Neural cell (in vitro differentiated cells): ENCODE measurements around the gene UBE2K. TPM values are rescaled to one million over a fixed set of nuclear protein-coding genes. Genes with fewer than 3 reads are reported as not detected.

ENCODE experiments used
- H2AFZ ChIP-seq: fragments of 200-600, 300-800 bp; sonication (generic), shearing (Covaris generic); 2 replicates; pipeline ENCODE4 v1.6.0; 2014; ENCODE audit warnings: low read depth, mild to moderate bottlenecking, antibody characterized with exemption, low read length, moderate library complexity
- H3F3A ChIP-seq: fragments of 200-600 bp; shearing (Covaris generic); 2 replicates; pipeline ENCODE4 v1.6.1; 2016; ENCODE audit warnings: mild to moderate bottlenecking, moderate library complexity, mixed read lengths, antibody characterized with exemption, low read length; ENCODE audit not compliant: insufficient read depth, poor library complexity, severe bottlenecking
- H3K27ac ChIP-seq: fragments of 200-600, 300-800 bp; sonication (generic), shearing (Covaris generic); 2 replicates; pipeline ENCODE4 v1.5.1; 2014; ENCODE audit warnings: mild to moderate bottlenecking, low read length, moderate library complexity
- H3K27me3 ChIP-seq: fragments of 300-800, 200-600 bp; sonication (generic), shearing (Covaris generic); 2 replicates; pipeline ENCODE4 v1.6.0; 2014; ENCODE audit warnings: mild to moderate bottlenecking, low read depth, low read length, moderate library complexity; ENCODE audit not compliant: insufficient read depth
- H3K36me3 ChIP-seq: fragments of 300-800, 200-600 bp; sonication (generic), shearing (Covaris generic); 2 replicates; pipeline ENCODE4 v1.5.1; 2014; ENCODE audit warnings: mild to moderate bottlenecking, antibody characterized with exemption, low read length, moderate library complexity; ENCODE audit not compliant: insufficient read depth
- H3K4me2 ChIP-seq: fragments of 300-800, 200-600 bp; sonication (generic), shearing (Covaris generic); 2 replicates; pipeline ENCODE4 v1.6.0; 2014; ENCODE audit warnings: mild to moderate bottlenecking, low read length
- H3K4me3 ChIP-seq: fragments of 300-800, 200-600 bp; sonication (generic), shearing (Covaris generic); 2 replicates; pipeline ENCODE4 v1.5.1; 2014; ENCODE audit warnings: mild to moderate bottlenecking, low read length, moderate library complexity
- H3K79me2 ChIP-seq: fragments of 200-600 bp; shearing (Covaris generic); replicated peaks from 2 replicates; pipeline ENCODE4 v1.6.0; 2014; ENCODE audit warnings: mild to moderate bottlenecking, low read length, moderate library complexity; ENCODE audit not compliant: insufficient read depth
- H3K9ac ChIP-seq: fragments of 300-800, 200-600 bp; sonication (generic), shearing (Covaris generic); 2 replicates; pipeline ENCODE4 v1.6.1; 2016; ENCODE audit warnings: mild to moderate bottlenecking, low read length, mixed read lengths
- H3K9me2 ChIP-seq: fragments of 200-600 bp; shearing (Covaris generic); 2 replicates; pipeline ENCODE4 v1.6.1; 2016; ENCODE audit warnings: mild to moderate bottlenecking, low read length, mixed read lengths; ENCODE audit not compliant: insufficient read depth
- H3K9me3 ChIP-seq: fragments of 200-600, 300-800 bp; sonication (generic), shearing (Covaris generic); 2 replicates; pipeline ENCODE4 v1.6.1; 2016; ENCODE audit warnings: mild to moderate bottlenecking, mixed run types, low read length, moderate library complexity, mixed read lengths
- H4K20me1 ChIP-seq: fragments of 200-600 bp; shearing (Covaris generic); 2 replicates; pipeline ENCODE4 v1.6.1; 2016; ENCODE audit warnings: mild to moderate bottlenecking, mixed run types; ENCODE audit not compliant: insufficient read depth
- EP300 ChIP-seq: fragments of 450-650 bp; conservative IDR thresholded peaks from 2 replicates; pipeline ENCODE4 v1.6.1; 2014; ENCODE audit warnings: antibody characterized with exemption, mild to moderate bottlenecking, moderate library complexity; ENCODE audit not compliant: poor library complexity, severe bottlenecking
- EZH2 ChIP-seq: fragments of 200-600, 300-800 bp; shearing (Covaris generic), sonication (generic); IDR thresholded peaks from 2 replicates; pipeline ENCODE4 v1.6.1; 2014; ENCODE audit warnings: antibody characterized with exemption, low read length, borderline replicate concordance, mild to moderate bottlenecking; ENCODE audit not compliant: insufficient read depth, poor library complexity, severe bottlenecking
- MXI1 ChIP-seq: fragments of 450-650 bp; conservative IDR thresholded peaks from 2 replicates; pipeline ENCODE4 v1.6.1; 2014; ENCODE audit warnings: antibody characterized with exemption, mild to moderate bottlenecking; ENCODE audit not compliant: poor library complexity, severe bottlenecking
- POLR2AphosphoS5 ChIP-seq: IDR thresholded peaks from 2 replicates; pipeline ENCODE4 v1.6.1; 2012
- RAD21 ChIP-seq: fragments of 450-650 bp; conservative IDR thresholded peaks from 2 replicates; pipeline ENCODE4 v1.6.1; 2014; ENCODE audit warnings: antibody characterized with exemption, mild to moderate bottlenecking, moderate library complexity
- SMC3 ChIP-seq: fragments of 450-650 bp; conservative IDR thresholded peaks from 2 replicates; pipeline ENCODE4 v1.6.1; 2014; ENCODE audit warnings: antibody characterized with exemption, mild to moderate bottlenecking, moderate library complexity; ENCODE audit not compliant: poor library complexity
- TAF1 ChIP-seq: IDR thresholded peaks from 2 replicates; pipeline ENCODE4 v1.6.1; 2012; ENCODE audit warnings: low read depth
- polyA minus RNA-seq: library from RNA; depleted of rRNA, polyadenylated mRNA; stranded (reverse); fragments of >200 nt; gene quantifications from 2 replicates; pipeline ENCODE4 v1.2.3, GENCODE V29; 2014
- polyA plus RNA-seq: library from polyadenylated mRNA; depleted of rRNA; stranded (reverse); fragments of >200 nt; gene quantifications from 2 replicates; pipeline ENCODE4 v1.2.3, GENCODE V29; 2014
- TF ChIP-seq, protein P1 (sequence below): IDR thresholded peaks from 2 replicates; pipeline ENCODE4 v1.6.1; 2012; ENCODE audit warnings: borderline replicate concordance
- TF ChIP-seq, protein P2 (sequence below): fragments of 450-650 bp; IDR thresholded peaks from 2 replicates; pipeline ENCODE4 v1.5.1; 2014; ENCODE audit warnings: antibody characterized with exemption, mild to moderate bottlenecking, moderate library complexity; ENCODE audit not compliant: poor library complexity, severe bottlenecking

The UBE2K gene, protein sequence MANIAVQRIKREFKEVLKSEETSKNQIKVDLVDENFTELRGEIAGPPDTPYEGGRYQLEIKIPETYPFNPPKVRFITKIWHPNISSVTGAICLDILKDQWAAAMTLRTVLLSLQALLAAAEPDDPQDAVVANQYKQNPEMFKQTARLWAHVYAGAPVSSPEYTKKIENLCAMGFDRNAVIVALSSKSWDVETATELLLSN
- polyA plus RNA-seq, result 44.0 and 45.8 TPM in 2 replicates
- polyA minus RNA-seq, result 77.4 and 86.0 TPM in 2 replicates

DNA sequence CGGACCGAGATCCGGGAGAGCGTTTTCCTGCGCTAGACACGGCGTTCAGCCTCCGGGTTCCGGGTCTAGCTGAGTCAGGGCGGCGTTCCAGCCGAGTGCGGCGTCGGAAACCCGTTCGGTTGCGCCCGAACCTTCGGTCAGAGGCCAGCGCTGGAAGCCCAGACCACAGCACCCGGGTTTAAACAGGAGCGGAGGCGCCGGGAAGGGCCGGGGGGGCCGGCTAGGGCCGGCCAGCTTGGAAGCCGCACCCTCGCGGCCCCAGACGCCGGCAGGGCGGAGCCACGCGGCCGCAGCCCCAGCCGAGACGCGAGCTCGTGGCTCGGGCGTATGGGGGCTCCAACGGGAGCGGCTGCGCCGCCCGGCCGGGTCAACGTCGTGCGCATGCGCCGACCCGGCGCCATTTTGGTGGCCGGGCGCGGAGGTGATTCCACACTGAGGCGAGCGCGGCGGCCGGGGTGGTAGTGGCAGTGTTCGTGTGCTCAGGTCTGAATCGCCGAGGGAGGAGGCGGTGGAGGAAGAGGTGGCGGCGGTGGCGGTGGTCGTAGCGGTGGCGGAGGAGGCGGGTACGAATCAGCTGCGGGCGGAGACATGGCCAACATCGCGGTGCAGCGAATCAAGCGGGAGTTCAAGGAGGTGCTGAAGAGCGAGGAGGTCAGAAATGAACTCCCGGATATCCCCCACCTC lies at the start of gene UBE2K:
Gene UBE2K (plus strand): TSS at position 397 of the 684 bp plus-strand sequence. CDS start 192 bp downstream, at position 589.
- Histone ChIP-seq H3K79me2 (peaks cover 42% of the 10 kb centered on the region), H3K9me2 (no peaks in the 10 kb centered on the region), H4K20me1 (no peaks in the 10 kb centered on the region), H3K9me3 (no peaks in the 10 kb centered on the region), H3K27me3 (no peaks in the 10 kb centered on the region), H3F3A (no peaks in the 10 kb centered on the region), H2AFZ (peak within 1 kb of the TSS; percentile 89), H3K27ac (peak within 1 kb of the TSS; percentile 97), H3K36me3 (no peaks in the 10 kb centered on the region), H3K4me3 (peak within 1 kb of the TSS; percentile 96), H3K4me2 (peak within 1 kb of the TSS; percentile 76), H3K9ac (peak within 1 kb of the TSS; percentile 97)
- TF ChIP-seq EP300, result peak; percentile 41
- peak; percentile 95 for TF ChIP-seq POLR2AphosphoS5
- TF ChIP-seq, protein P1, sequence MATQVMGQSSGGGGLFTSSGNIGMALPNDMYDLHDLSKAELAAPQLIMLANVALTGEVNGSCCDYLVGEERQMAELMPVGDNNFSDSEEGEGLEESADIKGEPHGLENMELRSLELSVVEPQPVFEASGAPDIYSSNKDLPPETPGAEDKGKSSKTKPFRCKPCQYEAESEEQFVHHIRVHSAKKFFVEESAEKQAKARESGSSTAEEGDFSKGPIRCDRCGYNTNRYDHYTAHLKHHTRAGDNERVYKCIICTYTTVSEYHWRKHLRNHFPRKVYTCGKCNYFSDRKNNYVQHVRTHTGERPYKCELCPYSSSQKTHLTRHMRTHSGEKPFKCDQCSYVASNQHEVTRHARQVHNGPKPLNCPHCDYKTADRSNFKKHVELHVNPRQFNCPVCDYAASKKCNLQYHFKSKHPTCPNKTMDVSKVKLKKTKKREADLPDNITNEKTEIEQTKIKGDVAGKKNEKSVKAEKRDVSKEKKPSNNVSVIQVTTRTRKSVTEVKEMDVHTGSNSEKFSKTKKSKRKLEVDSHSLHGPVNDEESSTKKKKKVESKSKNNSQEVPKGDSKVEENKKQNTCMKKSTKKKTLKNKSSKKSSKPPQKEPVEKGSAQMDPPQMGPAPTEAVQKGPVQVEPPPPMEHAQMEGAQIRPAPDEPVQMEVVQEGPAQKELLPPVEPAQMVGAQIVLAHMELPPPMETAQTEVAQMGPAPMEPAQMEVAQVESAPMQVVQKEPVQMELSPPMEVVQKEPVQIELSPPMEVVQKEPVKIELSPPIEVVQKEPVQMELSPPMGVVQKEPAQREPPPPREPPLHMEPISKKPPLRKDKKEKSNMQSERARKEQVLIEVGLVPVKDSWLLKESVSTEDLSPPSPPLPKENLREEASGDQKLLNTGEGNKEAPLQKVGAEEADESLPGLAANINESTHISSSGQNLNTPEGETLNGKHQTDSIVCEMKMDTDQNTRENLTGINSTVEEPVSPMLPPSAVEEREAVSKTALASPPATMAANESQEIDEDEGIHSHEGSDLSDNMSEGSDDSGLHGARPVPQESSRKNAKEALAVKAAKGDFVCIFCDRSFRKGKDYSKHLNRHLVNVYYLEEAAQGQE, result peak; percentile 71
- TF ChIP-seq EZH2, result no peak
- TF ChIP-seq RAD21, result peak; percentile 18
- TF ChIP-seq TAF1, result peak; percentile 69
- TF ChIP-seq SMC3, result no peak
- TF ChIP-seq, protein P2, sequence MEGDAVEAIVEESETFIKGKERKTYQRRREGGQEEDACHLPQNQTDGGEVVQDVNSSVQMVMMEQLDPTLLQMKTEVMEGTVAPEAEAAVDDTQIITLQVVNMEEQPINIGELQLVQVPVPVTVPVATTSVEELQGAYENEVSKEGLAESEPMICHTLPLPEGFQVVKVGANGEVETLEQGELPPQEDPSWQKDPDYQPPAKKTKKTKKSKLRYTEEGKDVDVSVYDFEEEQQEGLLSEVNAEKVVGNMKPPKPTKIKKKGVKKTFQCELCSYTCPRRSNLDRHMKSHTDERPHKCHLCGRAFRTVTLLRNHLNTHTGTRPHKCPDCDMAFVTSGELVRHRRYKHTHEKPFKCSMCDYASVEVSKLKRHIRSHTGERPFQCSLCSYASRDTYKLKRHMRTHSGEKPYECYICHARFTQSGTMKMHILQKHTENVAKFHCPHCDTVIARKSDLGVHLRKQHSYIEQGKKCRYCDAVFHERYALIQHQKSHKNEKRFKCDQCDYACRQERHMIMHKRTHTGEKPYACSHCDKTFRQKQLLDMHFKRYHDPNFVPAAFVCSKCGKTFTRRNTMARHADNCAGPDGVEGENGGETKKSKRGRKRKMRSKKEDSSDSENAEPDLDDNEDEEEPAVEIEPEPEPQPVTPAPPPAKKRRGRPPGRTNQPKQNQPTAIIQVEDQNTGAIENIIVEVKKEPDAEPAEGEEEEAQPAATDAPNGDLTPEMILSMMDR, result peak; percentile 28
- peak; percentile 81 for TF ChIP-seq MXI1

DNA sequence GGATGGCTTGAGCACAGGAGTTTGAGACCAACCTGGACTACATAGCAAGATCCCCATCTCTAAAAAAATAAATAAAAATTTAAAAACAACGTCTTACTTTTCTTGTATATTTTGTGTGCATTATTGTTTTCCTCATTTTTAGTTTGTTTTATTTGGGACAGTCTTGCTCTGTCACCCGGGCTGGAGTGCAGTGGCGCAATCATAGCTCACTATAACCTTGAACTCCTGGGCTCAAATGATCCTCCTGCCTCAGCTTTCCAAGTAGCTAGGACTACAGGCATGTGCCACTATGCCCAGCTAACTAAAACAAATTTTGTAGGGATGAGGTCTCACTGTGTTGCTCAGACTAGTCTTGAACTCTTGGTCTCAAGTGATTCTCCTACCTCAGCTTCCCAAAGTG lies 49.7 kb upstream of the UBE2K start:
- Histone ChIP-seq H3F3A (no peaks in the 10 kb centered on the region), H3K36me3 (no peaks in the 10 kb centered on the region), H3K9me3 (no peaks in the 10 kb centered on the region), H3K79me2 (no peaks in the 10 kb centered on the region), H3K9ac (no peak overlapping the region), H4K20me1 (no peaks in the 10 kb centered on the region), H3K4me2 (no peak overlapping the region), H3K4me3 (no peak overlapping the region), H3K9me2 (no peaks in the 10 kb centered on the region), H2AFZ (no peak overlapping the region), H3K27ac (no peak overlapping the region), H3K27me3 (no peaks in the 10 kb centered on the region)
- TF ChIP-seq SMC3 (no peak), POLR2AphosphoS5 (no peak), EZH2 (no peak), RAD21 (no peak), MXI1 (no peak), TAF1 (no peak)
- TF ChIP-seq, protein P1, result no peak
